ENCODE results near the gene BARHL1.
"Not testable (repeated sequence)": the region's sequence is repeated elsewhere in the genome, so short reads cannot be mapped to it uniquely, and the experiment has no call there.

The BARHL1 gene

DNA sequence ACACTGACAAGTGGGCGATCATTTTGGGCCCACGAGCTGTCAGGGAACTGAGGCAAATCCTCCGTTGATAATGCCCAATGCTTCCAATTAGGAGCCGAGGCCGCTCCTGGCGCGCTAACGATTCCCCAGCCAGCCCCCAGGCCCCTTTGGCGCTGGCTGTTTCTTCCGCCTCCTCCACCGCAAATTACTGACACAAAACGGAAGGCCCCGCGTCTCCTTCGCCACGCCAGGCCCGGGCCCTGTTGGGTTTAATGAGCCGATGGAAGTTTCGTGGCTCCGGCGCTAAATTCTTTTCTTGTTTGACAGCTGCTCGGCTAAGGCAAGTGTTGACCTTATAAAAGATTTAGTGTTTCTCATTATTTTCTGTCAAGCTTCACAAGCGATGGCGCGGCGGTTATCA lies 25.7 kb upstream of the BARHL1 start:
- no peak for DNase-seq (ENCODE audit: low read depth)

DNA sequence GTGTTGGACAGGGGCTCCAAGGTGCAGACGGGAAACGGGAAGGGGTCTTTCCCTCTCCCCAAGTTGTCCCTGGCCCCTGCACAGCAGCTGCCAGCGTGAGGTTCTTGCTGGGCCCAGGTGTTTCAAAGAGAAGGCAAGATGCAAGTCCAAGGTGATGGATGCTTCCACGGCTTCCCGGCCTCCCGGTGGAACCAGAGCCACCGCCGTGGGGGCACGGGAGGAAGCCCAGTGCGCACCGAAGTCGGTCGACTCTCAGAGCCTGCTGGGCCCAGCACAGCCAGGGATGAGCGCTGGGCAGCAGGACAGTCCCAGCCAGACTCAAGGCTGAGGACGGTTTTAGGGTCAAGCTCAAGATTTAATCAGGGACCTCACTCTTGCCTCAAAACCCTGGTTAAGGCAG lies 25.2 kb upstream of the BARHL1 start:
- DNase-seq (ENCODE audit: low read depth) = no peak

- no peak for DNase-seq (ENCODE audit: low read depth)
Observed at GRCh38 chr9:132559711-132560110, 22.7 kb upstream of the BARHL1 start.

DNA sequence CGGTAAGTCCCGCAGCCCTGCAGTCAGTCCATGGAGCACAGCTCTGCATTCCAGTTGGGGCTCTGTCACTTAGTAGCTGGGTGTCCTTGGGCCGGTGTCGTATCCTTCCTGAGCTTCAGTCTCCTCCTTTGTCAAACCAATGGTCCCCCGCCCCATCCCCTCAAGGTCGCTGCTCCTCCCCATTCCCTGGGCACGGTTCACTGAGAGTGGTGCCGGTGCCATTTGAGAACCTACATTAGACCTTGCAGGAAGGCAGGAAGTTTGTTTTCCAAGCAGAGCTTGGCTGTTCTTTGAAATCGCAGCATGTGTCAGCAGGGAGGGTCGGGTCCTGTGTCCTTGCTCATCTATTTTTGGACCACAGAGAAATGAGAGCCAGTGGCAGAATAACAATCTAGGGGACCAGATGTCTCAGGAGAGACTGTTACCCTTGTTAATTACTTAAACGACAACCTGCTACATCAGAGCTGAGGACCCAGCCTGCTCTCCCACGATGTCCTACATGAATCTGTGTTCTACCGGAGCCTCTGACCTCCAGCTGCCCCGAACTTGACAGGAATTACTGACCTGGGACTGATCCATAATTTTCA lies 21.7 kb upstream of the BARHL1 start:
- no peak for DNase-seq (ENCODE audit: low read depth)

DNA sequence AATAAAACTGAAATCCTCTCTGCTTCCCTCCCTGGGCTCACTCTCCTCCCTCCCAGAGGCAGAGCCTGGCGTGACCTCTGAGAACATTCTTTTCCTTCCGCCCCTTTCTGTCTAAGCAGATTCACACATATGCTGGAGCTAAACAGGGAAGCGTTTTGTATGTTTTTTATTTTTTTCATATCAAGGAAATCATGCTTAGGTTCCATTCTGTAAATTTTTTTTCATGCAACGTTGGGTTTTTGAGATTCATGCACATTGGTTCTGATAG lies 20.2 kb upstream of the BARHL1 start:
- no peak for DNase-seq (ENCODE audit: low read depth)

DNA sequence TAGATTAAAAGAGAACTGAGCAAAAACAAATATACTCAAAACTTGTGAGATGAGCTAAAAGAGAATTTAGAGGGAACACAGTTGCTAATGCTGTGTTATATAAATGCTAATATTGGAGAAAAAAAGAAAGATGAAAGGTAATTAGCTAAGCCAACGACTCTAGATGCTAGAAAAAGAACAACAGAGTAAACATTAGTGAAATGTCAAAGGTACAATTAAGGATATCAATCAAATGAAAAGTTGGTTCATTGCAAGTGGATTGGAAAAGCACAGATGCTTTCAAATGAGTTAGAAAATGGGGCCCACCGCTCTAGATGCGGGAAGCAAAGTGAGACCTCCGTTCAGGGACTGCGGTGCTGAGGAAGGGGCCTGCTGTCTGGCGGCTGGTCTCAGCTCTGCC lies 17.9 kb upstream of the BARHL1 start:
- DNase-seq (ENCODE audit: low read depth) = no peak

DNA sequence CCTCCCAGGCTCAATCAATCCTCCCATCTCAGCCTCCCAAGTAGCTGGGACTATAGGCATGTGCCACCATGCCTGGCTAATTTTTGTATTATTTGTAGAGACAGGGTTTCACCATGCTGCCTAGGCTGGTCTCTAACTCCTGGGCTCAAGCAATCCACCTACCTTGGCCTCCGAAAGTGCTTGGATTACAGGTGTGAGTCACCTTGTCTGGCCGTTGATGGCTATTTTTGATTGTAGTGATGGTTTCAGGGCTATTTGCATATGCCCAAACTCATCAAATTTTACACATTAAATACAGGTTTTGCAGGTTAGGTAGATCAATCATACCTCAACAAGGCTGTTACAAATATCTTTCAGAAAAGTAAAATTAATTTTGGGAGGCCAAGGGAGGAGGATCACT lies 13.6 kb upstream of the BARHL1 start:
- not testable (repeated sequence) for DNase-seq (ENCODE audit: low read depth)

- no peak for DNase-seq (ENCODE audit: low read depth)
Observed at GRCh38 chr9:132571806-132572600, 10.4 kb upstream of the BARHL1 start.

- DNase-seq (ENCODE audit: low read depth) = no peak
Observed at GRCh38 chr9:132572921-132573320, 9.5 kb upstream of the BARHL1 start.

DNA sequence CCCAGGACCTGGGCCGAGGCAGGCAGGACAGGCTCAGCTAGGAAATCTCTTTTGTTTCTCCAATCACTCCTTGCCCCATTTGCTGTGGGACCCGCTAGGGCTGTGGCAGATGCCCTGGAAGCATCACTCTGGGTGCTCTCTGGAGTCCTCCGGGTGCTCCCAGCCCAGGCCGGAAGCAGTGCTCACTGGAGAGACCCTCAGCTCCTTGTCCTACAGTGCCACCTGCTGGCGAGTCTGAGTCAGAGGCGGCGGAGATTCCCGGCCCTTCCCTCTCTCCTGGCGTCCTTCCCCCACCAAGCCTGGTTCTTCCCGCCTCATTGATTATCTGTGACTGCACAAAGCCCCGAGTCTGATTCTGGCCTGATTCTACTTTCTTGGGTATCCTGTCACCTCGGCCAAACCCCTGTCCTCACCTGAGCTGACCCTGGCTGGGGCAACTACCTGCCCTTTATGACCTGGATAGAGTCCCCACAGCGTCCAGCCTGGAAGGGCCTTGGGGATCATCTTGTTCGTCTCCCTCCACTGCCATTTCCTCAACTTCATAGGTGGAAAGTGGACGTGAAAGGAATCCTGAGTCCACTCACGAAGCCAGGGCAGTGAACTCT lies 7.3 kb upstream of the BARHL1 start:
- peak; percentile 21 for DNase-seq (ENCODE audit: low read depth)

DNA sequence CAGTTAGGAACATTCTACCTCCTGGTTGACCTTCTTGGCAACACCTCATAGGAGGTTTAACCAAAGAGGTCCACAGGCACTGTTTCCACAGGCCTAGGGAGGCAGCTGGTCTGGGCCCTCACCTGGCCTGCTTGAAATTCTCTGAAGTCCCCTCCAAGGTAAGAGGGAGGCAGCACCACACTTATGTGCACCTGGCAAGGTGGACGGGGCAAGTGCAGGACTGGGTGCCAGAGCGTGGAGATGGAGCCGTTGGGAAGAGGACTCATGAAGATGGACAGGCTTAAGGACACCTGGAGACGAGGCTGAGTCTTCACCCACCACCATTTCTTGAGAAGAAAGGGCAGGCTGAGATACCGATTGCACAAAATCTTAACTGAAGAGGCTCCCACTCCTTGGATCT lies 6.6 kb upstream of the BARHL1 start:
- DNase-seq (ENCODE audit: low read depth) = no peak

- DNase-seq (ENCODE audit: low read depth) = no peak
Observed at GRCh38 chr9:132577119-132577518, 5.3 kb upstream of the BARHL1 start.

- no peak for DNase-seq (ENCODE audit: low read depth)
Observed at GRCh38 chr9:132578367-132578932, 4.0 kb upstream of the BARHL1 start.

- DNase-seq (ENCODE audit: low read depth) = no peak
Observed at GRCh38 chr9:132579427-132579798, 3.0 kb upstream of the BARHL1 start.

- DNase-seq (ENCODE audit: low read depth) = no peak
Observed at GRCh38 chr9:132582786-132583583, 579 bp downstream of the BARHL1 start.

DNA sequence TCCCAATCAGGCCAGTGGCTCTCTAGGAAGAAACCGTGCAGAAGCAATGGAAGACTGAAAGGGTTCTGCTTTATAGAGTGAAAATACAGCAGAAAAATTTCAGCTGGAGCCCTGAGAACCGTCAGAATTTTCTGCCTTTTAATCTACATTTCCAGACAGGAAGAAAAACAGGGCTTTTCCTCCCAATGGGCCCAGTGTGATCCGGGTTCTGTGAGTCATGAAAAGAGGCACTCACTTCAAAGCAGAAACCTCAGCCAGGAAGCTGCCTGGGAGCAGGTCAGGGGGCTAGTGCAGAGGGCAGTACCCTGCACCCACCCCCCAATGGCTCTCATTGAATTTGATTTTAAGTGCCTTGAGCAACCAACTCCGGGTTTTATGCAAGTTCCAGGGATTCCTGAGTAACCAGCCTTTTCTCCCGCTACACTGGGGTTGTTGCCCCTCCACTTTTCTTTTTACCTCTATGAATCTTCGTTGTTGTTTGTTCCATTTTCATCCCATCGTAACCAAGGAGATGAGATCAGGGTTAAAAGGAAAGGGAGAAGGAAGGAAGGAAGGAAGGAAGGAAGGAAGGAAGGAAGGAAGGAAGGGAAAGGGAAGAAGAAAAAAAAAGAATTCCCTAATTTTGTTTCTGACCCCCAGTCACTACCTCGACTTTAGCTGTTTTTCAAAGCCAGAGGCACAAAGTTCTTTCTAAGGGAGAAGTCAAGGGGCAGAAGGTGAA lies 1.3 kb downstream of the BARHL1 start:
- no peak for DNase-seq (ENCODE audit: low read depth)

- DNase-seq (ENCODE audit: low read depth) = no peak
Observed at GRCh38 chr9:132584601-132585560, 2.5 kb downstream of the BARHL1 start.

GRCh38 chr9:132585954-132586829 lies 3.8 kb downstream of the BARHL1 start:
- DNase-seq (ENCODE audit: low read depth) = no peak

- DNase-seq (ENCODE audit: low read depth) = no peak
Observed at GRCh38 chr9:132586830-132587591, 4.6 kb downstream of the BARHL1 start.
